ENCODE data around the gene ZBTB8OS. TPM values are rescaled to one million over a fixed set of nuclear protein-coding genes. Genes with fewer than 3 reads are reported as not detected.

The ZBTB8OS gene
- total and polyA plus RNA-seq, 9 of the 15 experiments (the other 6 are each of a cell fraction or from before 2014, with no cell fraction given) = 54.8 to 230 (median 107) TPM

GRCh38 chr1:32635508-32636277 is 14.7 kb downstream of the ZBTB8OS start (continued):
- TF ChIP-seq, protein P1, sequence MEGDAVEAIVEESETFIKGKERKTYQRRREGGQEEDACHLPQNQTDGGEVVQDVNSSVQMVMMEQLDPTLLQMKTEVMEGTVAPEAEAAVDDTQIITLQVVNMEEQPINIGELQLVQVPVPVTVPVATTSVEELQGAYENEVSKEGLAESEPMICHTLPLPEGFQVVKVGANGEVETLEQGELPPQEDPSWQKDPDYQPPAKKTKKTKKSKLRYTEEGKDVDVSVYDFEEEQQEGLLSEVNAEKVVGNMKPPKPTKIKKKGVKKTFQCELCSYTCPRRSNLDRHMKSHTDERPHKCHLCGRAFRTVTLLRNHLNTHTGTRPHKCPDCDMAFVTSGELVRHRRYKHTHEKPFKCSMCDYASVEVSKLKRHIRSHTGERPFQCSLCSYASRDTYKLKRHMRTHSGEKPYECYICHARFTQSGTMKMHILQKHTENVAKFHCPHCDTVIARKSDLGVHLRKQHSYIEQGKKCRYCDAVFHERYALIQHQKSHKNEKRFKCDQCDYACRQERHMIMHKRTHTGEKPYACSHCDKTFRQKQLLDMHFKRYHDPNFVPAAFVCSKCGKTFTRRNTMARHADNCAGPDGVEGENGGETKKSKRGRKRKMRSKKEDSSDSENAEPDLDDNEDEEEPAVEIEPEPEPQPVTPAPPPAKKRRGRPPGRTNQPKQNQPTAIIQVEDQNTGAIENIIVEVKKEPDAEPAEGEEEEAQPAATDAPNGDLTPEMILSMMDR (IDR thresholded peaks at IDR 0.05 in 2 of 3, conservative IDR thresholded peaks at IDR 0.05 in 1 of 3; ENCODE audit: insufficient read depth in 2 of 3, low read depth in 1 of 3, low read length in 3 of 3) = no peak
- TF ChIP-seq CBFA2T3 (IDR thresholded peaks at IDR 0.05) (peak; percentile 7; the same call in 1 of the 2 replicates), NFE2L1 (tag; IDR thresholded peaks at IDR 0.05; ENCODE audit: borderline replicate concordance, low read depth) (no peak), KDM5B (IDR thresholded peaks at IDR 0.05; ENCODE audit: insufficient replicate concordance, low read depth, low read length) (no peak), ZFX (CRISPR knock-in tag; IDR thresholded peaks at IDR 0.05) (no peak), NFXL1 (CRISPR knock-in tag; IDR thresholded peaks at IDR 0.05) (no peak), TAF15 (IDR thresholded peaks at IDR 0.05; ENCODE audit: low read depth, low read length) (no peak), ETS2 (tag; IDR thresholded peaks at IDR 0.05; ENCODE audit: borderline replicate concordance, poor library complexity, severe bottlenecking) (no peak), SUPT5H (IDR thresholded peaks at IDR 0.05) (no peak), EGR1 (conservative IDR thresholded peaks at IDR 0.05) (peak; percentile 49; the same call in 1 of the 2 replicates), DNMT1 (IDR thresholded peaks at IDR 0.05) (no peak)
- TF ChIP-seq, protein P2, sequence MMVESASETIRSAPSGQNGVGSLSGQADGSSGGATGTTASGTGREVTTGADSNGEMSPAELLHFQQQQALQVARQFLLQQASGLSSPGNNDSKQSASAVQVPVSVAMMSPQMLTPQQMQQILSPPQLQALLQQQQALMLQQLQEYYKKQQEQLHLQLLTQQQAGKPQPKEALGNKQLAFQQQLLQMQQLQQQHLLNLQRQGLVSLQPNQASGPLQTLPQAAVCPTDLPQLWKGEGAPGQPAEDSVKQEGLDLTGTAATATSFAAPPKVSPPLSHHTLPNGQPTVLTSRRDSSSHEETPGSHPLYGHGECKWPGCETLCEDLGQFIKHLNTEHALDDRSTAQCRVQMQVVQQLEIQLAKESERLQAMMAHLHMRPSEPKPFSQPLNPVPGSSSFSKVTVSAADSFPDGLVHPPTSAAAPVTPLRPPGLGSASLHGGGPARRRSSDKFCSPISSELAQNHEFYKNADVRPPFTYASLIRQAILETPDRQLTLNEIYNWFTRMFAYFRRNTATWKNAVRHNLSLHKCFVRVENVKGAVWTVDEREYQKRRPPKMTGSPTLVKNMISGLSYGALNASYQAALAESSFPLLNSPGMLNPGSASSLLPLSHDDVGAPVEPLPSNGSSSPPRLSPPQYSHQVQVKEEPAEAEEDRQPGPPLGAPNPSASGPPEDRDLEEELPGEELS (CRISPR knock-in tag; IDR thresholded peaks at IDR 0.05; ENCODE audit: borderline replicate concordance) = no peak
